Osteocyte (in vitro differentiated cells): ENCODE results near the gene PLXNA4. TPM values are rescaled to one million over a fixed set of nuclear protein-coding genes. Genes with fewer than 3 reads are reported as not detected.

ENCODE experiments used
- DNase-seq: peaks from one replicate; pipeline ENCODE4 v3.0.0; 2021; ENCODE audit warnings: mixed read lengths; ENCODE audit not compliant: unreplicated experiment; ENCODE audit errors: extremely low spot score
- H3K27ac Mint-ChIP-seq: one replicate; pipeline ENCODE4 v1.8.0; 2021; ENCODE audit warnings: mild to moderate bottlenecking, mixed read lengths; ENCODE audit not compliant: unreplicated experiment
- H3K27me3 Mint-ChIP-seq: one replicate; pipeline ENCODE4 v1.8.0; 2021; ENCODE audit warnings: mixed read lengths; ENCODE audit not compliant: unreplicated experiment
- H3K36me3 Mint-ChIP-seq: one replicate; pipeline ENCODE4 v1.8.0; 2021; ENCODE audit warnings: mixed read lengths; ENCODE audit not compliant: unreplicated experiment
- H3K4me1 Mint-ChIP-seq: one replicate; pipeline ENCODE4 v1.8.0; 2021; ENCODE audit warnings: mixed read lengths; ENCODE audit not compliant: unreplicated experiment
- H3K4me3 Mint-ChIP-seq: one replicate; pipeline ENCODE4 v1.8.0; 2021; ENCODE audit warnings: mild to moderate bottlenecking, moderate library complexity, mixed read lengths; ENCODE audit not compliant: unreplicated experiment
- H3K9me3 Mint-ChIP-seq: one replicate; pipeline ENCODE4 v1.8.0; 2021; ENCODE audit warnings: mixed read lengths; ENCODE audit not compliant: unreplicated experiment
- CTCF ChIP-seq: fragments of 200-600 bp; sonication (generic); IDR thresholded peaks from 2 replicates; pipeline ENCODE4 v1.5.0; 2021; ENCODE audit warnings: antibody characterized with exemption, mild to moderate bottlenecking, moderate library complexity
- total RNA-seq: library from RNA; stranded (reverse); gene quantifications from 2 replicates; pipeline ENCODE4 v1.2.1, GENCODE V29; 2021

PLXNA4 gene
- total RNA-seq, 1 donor from 2014 or later, result 59.0 TPM

GRCh38 chr7:132565885-132566284 is 10.4 kb downstream of the PLXNA4 start:
- Mint-ChIP-seq H3K9me3 (no peaks in the 10 kb centered on the region), H3K27me3 (peaks cover 8% of the 10 kb centered on the region), H3K36me3 (peaks cover 25% of the 10 kb centered on the region), H3K4me3 (no peak overlapping the region), H3K4me1 (no peaks in the 10 kb centered on the region), H3K27ac (no peak overlapping the region)
- TF ChIP-seq CTCF, result no peak
- no peak for DNase-seq

GRCh38 chr7:132565441-132565840 is 10.8 kb downstream of the PLXNA4 start:
- Mint-ChIP-seq H3K27ac (no peak overlapping the region), H3K36me3 (peaks cover 24% of the 10 kb centered on the region), H3K4me3 (no peak overlapping the region), H3K4me1 (no peaks in the 10 kb centered on the region), H3K9me3 (no peaks in the 10 kb centered on the region), H3K27me3 (peaks cover 8% of the 10 kb centered on the region)
- DNase-seq, result no peak
- no peak for TF ChIP-seq CTCF

- no peak for TF ChIP-seq CTCF
- no peak for DNase-seq
- H3K9me3 Mint-ChIP-seq, result no peaks in the 10 kb centered on the region
- H3K36me3 Mint-ChIP-seq, result peaks cover 19% of the 10 kb centered on the region
- no peak overlapping the region for H3K27ac Mint-ChIP-seq
- H3K4me3 Mint-ChIP-seq, result no peak overlapping the region
- H3K27me3 Mint-ChIP-seq, result peaks cover 8% of the 10 kb centered on the region
- H3K4me1 Mint-ChIP-seq, result no peaks in the 10 kb centered on the region
Observed at GRCh38 chr7:132564849-132565248, 11.4 kb downstream of the PLXNA4 start.

GRCh38 chr7:132564090-132564489 is 12.2 kb downstream of the PLXNA4 start:
- no peaks in the 10 kb centered on the region for H3K4me1 Mint-ChIP-seq
- no peaks in the 10 kb centered on the region for H3K9me3 Mint-ChIP-seq
- no peak overlapping the region for H3K27ac Mint-ChIP-seq
- peaks cover 8% of the 10 kb centered on the region for H3K27me3 Mint-ChIP-seq
- TF ChIP-seq CTCF, result no peak
- H3K36me3 Mint-ChIP-seq, result peaks cover 17% of the 10 kb centered on the region
- H3K4me3 Mint-ChIP-seq, result no peak overlapping the region
- DNase-seq, result no peak

- no peak for TF ChIP-seq CTCF
- Mint-ChIP-seq H3K27ac (no peak overlapping the region), H3K4me3 (no peak overlapping the region), H3K9me3 (no peaks in the 10 kb centered on the region), H3K27me3 (peaks cover 8% of the 10 kb centered on the region), H3K36me3 (peaks cover 16% of the 10 kb centered on the region), H3K4me1 (no peaks in the 10 kb centered on the region)
- DNase-seq, result no peak
Observed at GRCh38 chr7:132562690-132563089, 13.6 kb downstream of the PLXNA4 start.
